ENCODE results near the gene TTLL6.

DNA sequence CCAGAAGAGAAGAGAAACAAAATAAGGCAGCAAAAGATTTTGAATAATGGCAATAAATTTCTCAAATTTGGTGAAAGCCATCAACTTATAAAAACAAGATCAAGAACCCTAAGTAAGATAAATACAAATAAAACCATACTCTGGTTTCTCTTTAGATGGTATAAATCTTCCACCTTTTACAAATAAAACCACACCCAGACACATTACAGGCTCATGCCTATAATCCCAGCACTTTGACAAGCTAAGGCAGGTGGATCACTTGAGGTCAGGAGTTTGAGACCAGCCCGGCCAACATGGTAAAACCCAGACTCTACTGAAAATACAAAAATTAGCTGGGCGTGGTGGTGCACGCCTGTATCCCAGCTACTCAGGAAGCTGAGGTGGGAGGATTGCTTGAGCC is 43.8 kb downstream of the TTLL6 start:
- TF ChIP-seq, protein P1, sequence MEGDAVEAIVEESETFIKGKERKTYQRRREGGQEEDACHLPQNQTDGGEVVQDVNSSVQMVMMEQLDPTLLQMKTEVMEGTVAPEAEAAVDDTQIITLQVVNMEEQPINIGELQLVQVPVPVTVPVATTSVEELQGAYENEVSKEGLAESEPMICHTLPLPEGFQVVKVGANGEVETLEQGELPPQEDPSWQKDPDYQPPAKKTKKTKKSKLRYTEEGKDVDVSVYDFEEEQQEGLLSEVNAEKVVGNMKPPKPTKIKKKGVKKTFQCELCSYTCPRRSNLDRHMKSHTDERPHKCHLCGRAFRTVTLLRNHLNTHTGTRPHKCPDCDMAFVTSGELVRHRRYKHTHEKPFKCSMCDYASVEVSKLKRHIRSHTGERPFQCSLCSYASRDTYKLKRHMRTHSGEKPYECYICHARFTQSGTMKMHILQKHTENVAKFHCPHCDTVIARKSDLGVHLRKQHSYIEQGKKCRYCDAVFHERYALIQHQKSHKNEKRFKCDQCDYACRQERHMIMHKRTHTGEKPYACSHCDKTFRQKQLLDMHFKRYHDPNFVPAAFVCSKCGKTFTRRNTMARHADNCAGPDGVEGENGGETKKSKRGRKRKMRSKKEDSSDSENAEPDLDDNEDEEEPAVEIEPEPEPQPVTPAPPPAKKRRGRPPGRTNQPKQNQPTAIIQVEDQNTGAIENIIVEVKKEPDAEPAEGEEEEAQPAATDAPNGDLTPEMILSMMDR (IDR thresholded peaks at IDR 0.05; ENCODE audit: low read length): no peak
- TF ChIP-seq EZH2 (IDR thresholded peaks at IDR 0.05; ENCODE audit: borderline replicate concordance, low read length): no peak
